NCI-H2196 (cell line): Measurements from ENCODE around the gene GALNT9.
"Not testable (repeated sequence)": the region's sequence is repeated elsewhere in the genome, so short reads cannot be mapped to it uniquely, and the experiment has no call there.

Source experiments
- DNase-seq: peaks from one replicate; lab custom pipeline; 2025; ENCODE audit not compliant: unreplicated experiment; lab: John Stamatoyannopoulos, UW

GALNT9 gene

DNA sequence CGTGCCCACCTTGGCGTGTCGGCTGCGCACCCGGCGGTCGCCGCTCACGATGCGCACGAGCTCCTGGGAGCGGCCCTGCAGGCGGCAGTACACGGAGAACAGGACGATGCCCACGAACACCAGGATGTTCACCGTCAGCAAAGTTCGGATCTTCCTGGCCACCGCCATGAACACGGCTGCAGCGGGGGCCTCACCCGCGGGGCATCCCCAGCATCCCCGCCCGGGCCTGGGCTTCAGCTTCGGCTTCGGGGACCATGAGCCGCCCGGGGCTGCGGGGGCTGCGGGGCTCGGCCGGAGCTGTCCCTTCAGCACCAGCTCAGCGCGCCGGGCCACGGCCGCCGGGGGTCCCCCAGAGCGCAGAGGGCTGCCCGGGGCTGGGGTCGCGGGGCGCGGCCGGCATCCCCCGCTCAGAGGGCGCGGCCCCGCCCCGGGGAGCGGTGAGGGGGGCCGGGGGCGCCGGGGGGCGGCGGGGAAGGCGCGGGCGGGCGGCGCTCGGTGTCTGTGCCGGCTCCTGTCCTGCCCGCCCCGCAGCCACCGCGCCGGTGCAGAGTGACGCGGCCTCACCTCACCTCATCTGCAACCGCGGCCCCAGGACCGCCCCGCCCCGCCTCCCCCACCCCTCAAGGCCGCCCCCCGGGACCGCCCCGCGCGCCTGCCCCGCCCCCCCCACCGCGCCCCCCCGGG is at the start of gene GALNT9:
Gene GALNT9, minus strand, starts transcription at position 554 of the 684 bp plus-strand sequence. Its CDS starts 386 bp downstream, at position 168.
- DNase-seq = no peak

DNA sequence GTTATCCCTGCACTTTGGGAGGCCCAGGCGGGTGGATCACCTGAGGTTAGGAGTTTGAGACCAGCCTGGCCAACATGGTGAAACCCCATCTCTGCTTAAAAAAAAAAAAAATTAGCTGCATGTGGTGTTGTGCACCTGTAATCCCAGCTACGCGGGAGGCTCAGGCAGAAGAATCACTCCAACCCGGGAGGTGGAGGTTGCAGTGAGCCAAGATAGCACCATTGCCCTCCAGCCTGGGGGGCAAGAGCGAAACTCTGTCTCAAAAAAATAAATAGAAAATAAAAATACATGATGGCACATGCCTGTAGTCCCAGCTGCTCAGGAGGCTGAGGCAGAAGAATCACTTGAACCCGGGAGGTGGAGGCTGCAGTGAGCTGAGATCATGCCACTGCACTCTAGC is 49.7 kb upstream of the GALNT9 start:
- not testable (repeated sequence) for DNase-seq

DNA sequence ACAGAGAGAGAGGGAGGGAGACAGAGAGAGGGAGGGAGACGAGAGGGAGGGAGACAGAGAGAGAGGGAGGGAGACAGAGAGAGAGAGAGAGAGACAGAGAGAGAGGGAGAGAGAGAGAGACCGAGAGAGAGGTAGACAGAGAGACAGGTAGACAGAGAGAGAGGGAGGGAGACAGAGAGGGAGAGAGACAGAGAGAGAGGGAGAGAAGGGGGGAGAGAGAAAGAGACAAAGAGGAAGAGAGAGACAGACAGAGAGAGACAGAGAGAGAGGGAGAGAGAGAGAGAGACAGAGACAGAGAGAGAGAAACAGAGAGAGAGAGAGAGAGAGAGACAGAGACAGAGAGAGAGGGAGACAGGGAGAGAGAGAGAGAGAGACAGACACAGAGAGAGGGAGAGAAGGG is 47.8 kb upstream of the GALNT9 start:
- no peak for DNase-seq

DNA sequence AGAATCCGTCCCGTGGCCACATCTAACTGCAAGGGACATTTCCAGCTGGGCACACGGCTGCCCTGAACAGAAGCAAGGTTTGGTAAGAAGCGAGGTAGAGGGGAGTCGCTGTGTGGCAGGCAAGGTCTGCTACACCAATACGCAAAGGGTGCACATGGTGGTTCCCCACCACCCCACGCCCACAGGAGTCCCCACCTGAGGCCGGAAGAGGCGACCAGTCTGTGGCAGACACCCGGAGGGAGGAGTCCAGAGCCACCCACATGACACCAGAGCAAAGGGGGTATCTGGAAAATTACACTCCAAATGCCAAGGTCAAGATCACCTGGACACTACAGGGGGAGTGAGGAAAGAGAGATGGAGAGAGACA is 47.1 kb upstream of the GALNT9 start:
- DNase-seq = no peak

DNA sequence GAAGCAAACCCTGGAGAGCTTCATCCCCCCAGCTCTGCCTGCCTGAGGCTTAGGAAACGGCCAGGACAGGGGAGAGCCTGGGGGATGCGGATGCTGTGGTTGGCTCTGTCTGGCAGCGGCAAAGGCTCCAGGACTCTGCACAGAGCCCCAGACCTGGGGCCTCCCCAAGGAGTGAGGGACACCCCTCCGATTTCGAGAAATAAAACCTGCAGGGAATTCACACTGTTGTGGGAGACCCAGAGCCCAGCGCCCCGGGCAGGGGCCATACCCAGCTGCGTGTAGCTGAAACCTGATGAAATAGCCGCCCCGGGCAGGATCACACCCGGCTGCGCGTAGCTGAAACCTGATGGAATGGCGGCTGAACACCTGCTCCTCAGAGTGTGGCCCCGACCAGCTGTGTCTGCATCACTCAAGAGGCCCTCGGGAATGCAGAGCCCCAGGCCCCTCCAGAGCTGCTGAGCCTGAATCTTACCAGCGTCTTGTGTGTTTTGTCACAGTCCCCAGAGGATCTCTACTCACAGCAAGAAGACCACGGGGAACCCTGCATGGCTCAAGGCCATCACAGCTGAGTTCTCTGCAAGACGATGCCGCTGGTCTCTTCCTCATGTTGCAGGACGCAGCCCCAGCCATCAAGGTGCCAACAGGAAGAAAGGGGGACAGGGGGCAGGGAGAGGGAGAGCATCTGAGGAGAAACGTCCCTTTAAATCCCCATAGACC is 46.5 kb upstream of the GALNT9 start:
- no peak for DNase-seq

DNA sequence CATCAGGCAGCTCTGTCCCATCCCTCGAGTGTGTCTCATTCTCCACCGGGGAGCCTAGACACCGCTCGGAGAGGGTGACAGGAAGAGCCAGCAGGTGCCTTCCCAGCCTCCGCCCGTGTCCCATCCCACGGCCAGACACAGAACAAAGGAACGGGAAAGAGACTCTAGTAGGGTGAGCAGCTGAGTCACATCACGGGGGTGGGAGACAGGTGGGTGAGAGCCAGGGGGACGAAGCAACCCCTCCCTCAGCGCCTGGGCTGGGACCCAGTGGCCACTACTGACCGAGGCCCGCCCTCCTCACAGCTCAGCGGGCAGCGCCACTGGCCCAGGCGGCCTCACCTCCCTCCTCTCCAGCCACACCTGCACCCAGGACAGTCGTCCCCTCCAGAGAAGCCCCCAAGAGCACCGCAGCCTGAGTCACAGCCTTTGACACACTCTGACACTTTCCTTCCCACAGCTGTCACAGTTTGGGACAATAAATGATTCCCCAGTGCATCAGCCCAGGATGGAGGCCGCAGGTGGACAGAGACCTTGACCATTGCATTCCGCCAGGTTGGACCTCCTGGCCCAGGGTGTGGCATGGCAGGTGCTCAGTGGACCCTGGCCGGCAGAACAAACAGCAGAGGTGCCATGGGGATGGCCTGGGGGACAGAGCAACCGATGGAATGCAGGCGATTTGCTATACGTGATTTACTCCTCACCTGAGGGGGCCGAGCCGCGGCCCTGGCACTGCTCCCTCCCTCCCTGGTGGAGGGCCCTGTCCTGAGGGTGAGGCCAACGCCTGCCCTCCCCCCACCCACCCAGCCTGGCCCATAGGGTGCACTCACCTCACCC is 45.4 kb upstream of the GALNT9 start:
- DNase-seq = no peak

DNA sequence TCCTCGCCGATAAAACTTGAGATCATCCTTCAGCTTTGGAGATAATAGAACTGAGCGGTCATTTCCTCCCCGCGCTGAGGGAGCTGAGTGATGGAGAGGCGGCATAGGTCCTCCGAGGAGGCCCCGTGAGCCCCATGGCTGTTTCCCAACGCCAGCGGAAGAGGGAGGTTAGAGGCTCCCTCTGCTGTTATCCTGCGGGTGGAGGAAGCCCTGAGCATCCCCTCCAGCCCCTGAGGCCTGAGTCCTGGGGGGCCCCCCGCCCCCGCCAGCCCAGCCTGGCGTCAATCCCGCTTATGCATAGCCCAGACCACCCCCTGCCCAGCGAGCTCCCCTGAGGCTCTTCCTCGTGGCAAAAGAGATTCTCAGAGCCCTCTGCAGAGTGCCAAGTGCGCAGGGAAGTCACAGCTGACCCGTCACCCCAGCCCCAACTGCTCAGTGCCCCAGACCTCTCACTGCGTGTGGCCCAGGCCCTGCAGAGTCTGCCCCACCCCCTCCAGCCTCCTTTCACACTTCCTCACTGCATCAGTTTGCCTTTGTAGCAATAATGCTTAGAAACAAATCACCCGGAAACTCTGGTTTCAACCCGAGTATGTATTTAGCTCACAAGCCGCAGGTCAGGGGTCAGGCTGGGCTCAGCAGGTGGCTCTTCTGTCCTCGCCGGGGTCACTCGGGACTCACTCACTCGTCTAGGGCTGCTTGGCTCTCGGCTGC is 44.7 kb upstream of the GALNT9 start:
- DNase-seq = no peak

DNA sequence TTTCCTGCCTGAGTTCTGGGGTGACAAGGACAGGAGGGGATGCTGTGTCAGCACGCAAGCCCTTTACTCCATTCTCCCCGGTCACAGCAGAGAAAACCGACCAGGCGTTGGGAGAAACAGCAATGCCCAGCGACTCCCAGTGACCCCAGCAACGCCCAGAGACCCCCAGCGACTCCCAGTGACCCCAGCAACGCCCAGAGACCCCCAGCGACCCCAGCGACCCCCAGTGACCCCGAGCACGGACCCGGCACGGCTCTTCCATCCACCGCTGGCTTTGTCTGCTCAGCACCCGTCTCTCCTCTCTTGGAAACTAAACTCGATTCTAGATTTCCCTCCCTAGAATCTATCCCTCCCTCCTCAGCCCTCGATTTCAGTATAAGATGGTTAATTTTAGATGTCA is 38.5 kb upstream of the GALNT9 start:
- no peak for DNase-seq

DNA sequence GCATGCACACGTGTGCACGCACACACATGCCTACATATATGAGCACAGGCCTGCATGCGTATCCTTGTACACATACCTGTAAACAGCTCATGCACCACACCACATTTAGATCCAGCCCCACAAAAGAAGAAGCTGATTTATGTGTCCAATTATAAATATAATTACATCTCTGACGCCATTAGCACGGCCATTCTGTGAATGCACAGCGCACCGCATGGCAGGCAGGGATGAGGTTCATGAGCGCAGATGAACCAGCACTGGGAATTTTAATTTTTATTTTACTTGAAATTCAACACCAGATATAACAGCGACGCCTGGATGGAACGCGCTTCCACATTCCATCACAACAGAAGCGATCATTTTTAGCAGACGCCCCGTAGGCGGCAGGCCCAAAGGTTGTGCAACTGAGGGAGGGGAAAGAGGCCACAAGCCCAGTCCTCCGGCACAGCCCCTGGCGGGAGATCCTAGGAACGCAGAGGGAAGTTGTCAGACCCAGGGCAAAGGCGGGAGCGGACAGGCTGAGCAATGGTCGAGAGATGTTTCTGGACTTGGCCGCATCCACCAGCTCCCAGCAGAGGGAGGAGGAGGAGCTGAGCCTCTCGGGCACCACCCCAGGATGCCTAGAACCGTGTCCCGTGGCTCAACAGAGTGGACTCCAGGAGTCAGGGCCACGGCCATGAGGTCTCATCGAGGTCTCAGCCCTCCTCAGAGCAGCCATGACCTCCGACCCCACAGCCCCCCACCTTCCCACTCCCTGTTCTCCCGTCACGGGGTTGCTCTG is 37.9 kb upstream of the GALNT9 start:
- no peak for DNase-seq

DNA sequence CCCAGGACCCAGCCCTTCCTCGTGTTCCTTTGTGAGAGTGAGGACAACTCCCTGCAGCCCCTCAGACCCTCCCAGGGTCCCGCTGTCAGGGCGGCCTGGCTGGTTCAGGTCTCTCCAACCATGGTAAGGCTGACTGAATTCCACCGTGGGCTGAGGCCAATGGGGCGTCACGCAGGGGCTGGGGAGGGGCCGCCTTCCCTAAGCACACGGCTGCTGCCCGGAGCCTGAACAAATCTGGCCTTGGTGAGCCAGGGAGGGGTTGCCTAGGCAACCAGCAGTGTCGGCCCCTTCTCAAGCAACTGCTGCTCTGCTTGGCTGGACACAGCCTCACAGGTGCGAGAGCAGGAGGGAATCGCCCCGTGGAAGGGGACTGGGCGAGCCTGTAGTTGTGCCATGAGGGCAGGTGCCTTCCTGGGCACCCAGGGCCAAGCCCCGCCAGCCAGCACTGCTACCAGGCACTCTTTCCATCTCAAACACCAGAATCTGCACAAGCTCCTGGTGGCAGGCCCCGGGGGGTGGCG is 37.0 kb upstream of the GALNT9 start:
- no peak for DNase-seq

DNA sequence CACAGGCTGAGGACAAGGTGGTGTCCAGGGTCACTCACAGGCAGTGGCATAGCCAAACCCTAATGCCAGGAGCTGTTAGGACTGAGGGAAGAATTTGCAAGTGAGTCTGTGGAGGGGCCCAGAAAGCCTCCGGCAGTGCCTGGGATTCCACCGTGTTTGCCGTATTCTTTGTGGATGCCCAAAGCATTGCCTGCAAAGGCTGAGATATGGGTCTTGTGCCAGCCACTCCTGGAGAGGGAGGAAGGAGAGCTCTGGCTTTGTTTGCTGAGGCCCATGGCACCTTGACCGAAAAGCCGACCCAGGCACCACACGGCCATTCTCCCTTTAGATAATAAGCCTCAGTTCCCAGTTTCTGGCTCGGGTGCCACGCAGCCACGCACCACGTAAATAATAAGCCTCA is 35.8 kb upstream of the GALNT9 start:
- DNase-seq = no peak

DNA sequence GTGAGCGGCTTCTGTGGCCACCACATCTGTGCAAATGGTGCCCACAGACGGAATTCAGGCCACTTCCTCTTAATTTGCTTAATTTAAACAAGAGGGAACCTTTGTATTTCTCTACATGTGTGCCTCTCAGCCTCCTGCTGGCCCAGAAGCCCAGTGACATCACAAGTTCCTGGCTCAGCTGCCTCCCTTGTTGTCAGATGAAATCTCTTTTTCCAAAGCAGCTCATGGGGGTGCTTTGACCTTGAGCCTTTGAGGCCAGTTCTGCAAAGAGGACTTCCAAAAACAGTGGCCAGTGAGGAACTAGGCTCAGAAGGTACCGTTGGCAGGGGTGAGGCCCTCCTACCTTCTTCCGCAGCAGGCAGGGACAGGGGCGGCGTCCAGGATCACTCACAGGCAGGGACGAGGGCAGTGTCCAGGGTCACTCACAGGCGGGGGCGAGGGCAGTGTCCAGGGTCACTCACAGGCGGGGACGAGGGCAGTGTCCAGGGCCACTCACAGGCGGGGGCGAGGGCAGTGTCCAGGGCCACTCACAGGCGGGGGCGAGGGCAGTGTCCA is 35.0 kb upstream of the GALNT9 start:
- DNase-seq = no peak

DNA sequence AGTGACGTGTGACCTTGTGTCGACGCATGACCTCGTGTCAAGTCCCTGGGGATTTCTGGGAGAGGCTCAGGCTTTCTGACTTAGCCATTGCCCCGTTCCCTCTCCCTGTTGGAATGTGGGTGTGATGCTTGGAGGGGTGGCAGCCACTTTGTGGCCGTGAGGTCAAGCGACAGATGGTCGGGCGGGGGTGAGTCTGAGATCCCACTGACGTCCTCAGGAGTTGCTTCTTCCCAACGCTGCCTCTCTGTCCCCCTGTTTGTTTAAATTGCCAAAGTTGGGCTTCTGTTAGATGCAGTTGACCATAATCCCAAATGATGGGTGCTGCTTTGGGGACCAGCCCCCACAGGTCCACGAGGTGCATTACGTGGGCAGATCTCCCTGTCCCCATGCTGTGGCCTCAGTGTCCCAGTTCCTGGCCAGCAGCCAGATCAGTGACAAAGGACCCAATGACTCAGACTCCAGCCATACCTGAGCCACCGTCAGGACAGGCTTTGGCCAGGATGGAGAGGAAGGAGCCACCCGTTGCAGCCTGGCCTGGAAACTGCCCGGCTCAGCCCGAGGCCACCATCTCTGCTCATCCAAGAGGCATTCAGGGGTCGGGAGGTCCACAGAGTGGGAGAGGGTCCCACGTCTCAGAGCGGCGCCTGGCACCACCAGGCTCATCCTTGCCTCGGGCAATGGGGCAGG is 34.4 kb upstream of the GALNT9 start:
- no peak for DNase-seq

DNA sequence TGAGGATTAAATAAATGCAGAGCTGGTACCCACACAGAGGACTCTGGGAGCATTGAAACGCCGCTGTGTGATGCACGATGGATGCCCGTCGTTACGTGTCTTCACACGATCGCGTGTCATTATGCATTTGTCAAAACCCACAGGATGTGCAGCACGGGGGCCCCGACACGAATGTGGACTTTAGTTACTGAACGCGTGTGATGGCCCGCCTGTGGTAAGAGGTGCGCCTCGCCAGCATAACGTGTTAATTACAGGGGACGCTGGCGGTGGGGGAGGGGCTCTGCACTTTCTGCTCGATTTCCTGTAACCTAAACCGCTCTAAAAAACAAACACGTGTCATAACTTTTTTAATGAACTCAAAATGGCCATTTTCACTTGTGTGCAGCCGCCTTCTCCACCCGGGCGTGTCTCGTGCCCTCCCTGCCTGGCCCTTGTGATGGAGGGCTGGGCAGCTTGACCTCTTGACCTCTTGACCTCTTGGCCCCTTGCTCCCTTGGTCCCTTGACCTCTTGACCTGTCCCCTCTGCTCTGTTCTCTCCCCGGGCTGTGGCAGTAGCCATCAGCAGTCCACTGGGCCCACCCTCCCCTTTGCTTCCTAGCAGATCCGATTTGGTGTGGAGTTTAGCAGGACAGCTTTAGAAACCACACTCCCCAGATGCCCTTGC is 33.7 kb upstream of the GALNT9 start:
- DNase-seq = no peak

DNA sequence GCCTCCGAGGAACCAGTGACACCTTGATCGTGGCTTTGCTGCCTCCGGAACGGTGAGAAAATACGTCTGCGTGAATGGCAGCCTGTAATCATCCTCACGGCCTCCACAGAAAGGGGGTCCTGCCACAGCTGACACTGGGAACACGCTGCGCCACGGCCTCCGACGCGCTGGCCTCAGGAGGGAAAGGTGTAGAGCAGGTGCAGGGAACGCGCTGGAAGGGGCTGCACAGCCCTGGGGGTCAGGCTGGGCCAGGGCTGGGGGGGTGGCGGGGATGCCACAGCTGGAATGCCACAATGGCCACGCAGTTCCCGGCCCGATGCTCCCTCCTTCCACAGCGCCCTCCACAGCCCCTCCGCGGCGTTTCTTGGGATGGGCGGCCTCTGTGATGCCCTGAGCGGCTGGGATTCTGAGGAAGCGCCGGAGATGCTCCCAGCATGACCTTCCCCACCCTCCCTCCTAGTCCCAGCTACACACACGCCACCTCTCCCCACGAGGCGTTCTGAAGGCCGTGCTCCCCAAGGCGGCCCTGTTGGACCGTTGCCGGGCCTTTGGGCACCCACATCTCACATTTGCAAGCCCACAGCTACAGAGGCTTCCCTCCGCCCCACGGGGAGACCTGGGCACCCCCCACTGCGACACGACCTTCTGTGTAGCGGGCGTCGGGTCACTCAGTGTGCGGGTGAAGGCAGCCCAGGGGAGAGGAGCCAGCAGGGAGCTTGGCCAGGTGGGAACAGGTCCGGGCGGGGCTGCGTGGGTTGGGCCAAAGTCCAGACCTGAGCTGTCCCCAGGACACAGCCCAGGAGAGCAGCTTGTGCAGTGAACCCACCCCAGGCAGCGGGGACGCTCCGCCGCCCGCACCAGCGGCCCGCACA is 31.8 kb upstream of the GALNT9 start:
- DNase-seq = no peak

DNA sequence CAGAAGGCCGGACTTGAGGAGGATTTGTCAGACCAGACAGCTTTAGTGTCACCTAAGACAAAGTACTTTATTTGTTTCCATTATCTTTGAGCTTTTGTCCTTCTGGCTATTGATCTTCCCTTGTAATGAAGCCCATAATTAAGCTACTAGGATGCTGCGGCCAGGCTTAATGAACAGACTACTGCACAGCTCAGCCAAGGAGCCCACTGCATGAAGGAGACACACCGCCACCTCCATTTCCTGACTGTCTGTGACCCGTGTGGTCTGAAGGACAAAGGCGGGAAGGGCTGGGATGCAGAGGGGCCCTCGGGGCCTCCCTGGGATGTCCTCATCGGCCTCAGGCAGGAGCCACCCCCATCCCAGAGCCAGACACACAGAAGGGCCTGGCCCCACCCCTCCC is 31.0 kb upstream of the GALNT9 start:
- DNase-seq = no peak

DNA sequence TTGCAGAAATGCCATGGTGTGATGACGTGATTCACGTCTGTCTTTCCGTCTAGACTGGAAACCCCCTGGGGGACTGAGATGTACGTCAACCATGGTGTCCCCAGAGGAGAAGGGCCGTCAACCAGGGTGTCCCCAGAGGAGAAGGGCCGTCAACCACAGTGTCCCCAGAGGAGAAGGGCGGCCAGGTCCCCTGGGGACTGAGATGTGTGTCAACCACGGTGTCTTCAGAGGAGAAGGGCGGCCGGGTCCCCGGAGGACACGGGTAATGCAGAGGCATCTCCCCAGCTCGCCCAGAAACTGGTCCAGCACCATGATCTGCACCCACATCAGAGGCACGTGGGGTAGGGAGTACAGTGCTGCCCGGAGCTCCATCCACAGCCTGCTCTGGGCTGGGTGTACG is 30.6 kb upstream of the GALNT9 start:
- DNase-seq = no peak

DNA sequence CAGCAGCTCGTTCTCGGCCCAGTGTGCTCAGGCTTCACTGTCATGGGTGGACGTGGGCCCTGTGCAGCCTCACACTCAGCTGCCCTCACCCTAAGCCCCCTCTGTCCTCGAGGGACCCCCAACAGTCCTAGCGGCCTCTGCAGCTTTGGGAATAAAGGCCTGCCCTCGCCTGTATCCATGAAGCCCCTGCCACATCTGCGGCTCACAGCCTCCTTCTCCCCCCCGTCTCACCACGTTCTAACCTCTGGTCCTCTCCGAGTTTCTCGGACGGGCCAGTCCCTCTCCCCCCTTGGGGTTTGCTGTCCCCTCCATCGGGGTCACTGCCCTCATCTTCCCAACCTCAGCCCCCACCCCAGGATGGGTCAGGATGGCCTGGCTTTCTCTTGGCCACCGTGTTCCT is 30.2 kb upstream of the GALNT9 start:
- DNase-seq = no peak
